Astrocyte (in vitro differentiated cells and primary cell): ENCODE results near the gene ZDHHC17. TPM values are rescaled to one million over a fixed set of nuclear protein-coding genes. Genes with fewer than 3 reads are reported as not detected.

Experiments used
- DNase-seq: peaks from one replicate; pipeline ENCODE4 v3.0.0-alpha.2; 2010; ENCODE audit warnings: low read depth
- FAIRE-seq: peaks from 2 replicates; lab custom pipeline; 2011; peaks lifted over from hg19 to GRCh38; lab: Jason Lieb, UNC
- H2AFZ ChIP-seq: 2 replicates; pipeline ENCODE4 v1.6.0; 2012; ENCODE audit warnings: low read depth, low read length, inconsistent platforms
- H3K27ac ChIP-seq: 2 replicates; pipeline ENCODE4 v1.5.1; 2011; ENCODE audit warnings: low read depth, low read length, inconsistent platforms
- H3K27me3 ChIP-seq: 2 replicates; pipeline ENCODE4 v1.6.0; 2011; ENCODE audit warnings: low read length, inconsistent platforms; ENCODE audit not compliant: insufficient read depth
- H3K36me3 ChIP-seq: 2 replicates; pipeline ENCODE4 v1.5.1; 2011; ENCODE audit warnings: low read length, inconsistent platforms; ENCODE audit not compliant: insufficient read depth
- H3K4me1 ChIP-seq: 2 replicates; pipeline ENCODE4 v1.5.1; 2011; ENCODE audit warnings: low read length, inconsistent platforms; ENCODE audit not compliant: insufficient read depth
- H3K4me2 ChIP-seq: 2 replicates; pipeline ENCODE4 v1.6.0; 2012; ENCODE audit warnings: low read length, inconsistent platforms
- H3K4me3 ChIP-seq: 2 replicates; pipeline ENCODE4 v1.5.1; 2011; ENCODE audit warnings: low read depth, mild to moderate bottlenecking, low read length, inconsistent platforms; ENCODE audit not compliant: insufficient read depth
- H3K79me2 ChIP-seq: 2 replicates; pipeline ENCODE4 v1.6.0; 2012; ENCODE audit warnings: mild to moderate bottlenecking, low read length, inconsistent platforms; ENCODE audit not compliant: insufficient read depth
- H3K9ac ChIP-seq: 2 replicates; pipeline ENCODE4 v1.6.0; 2012; ENCODE audit warnings: mild to moderate bottlenecking, low read length, inconsistent platforms
- H3K9me3 ChIP-seq: 2 replicates; pipeline ENCODE4 v1.5.1; 2012; ENCODE audit warnings: low read depth, mild to moderate bottlenecking, low read length, inconsistent platforms; ENCODE audit not compliant: insufficient read depth
- H4K20me1 ChIP-seq: 2 replicates; pipeline ENCODE4 v1.6.0; 2012; ENCODE audit warnings: low read length, inconsistent platforms; ENCODE audit not compliant: insufficient read depth
- H3K27ac Mint-ChIP-seq: one replicate; pipeline ENCODE4 v1.8.0; 2021; ENCODE audit warnings: mild to moderate bottlenecking, mixed read lengths; ENCODE audit not compliant: unreplicated experiment
- H3K27me3 Mint-ChIP-seq: one replicate; pipeline ENCODE4 v1.8.0; 2021; ENCODE audit warnings: low read depth, mixed read lengths; ENCODE audit not compliant: unreplicated experiment
- H3K36me3 Mint-ChIP-seq: one replicate; pipeline ENCODE4 v1.8.0; 2021; ENCODE audit warnings: low read depth, mixed read lengths; ENCODE audit not compliant: unreplicated experiment
- H3K4me1 Mint-ChIP-seq: one replicate; pipeline ENCODE4 v1.8.0; 2021; ENCODE audit warnings: low read depth, mixed read lengths; ENCODE audit not compliant: unreplicated experiment
- H3K4me3 Mint-ChIP-seq: one replicate; pipeline ENCODE4 v1.8.0; 2021; ENCODE audit warnings: mild to moderate bottlenecking, moderate library complexity, mixed read lengths; ENCODE audit not compliant: unreplicated experiment
- H3K9me3 Mint-ChIP-seq: one replicate; pipeline ENCODE4 v1.8.0; 2021; ENCODE audit warnings: mild to moderate bottlenecking, mixed read lengths; ENCODE audit not compliant: unreplicated experiment
- CTCF ChIP-seq: IDR thresholded peaks from 2 replicates; pipeline ENCODE4 v1.5.1; 2011; ENCODE audit warnings: low read depth, mild to moderate bottlenecking, inconsistent platforms, low read length, moderate library complexity; ENCODE audit not compliant: insufficient read depth
- EZH2 ChIP-seq: IDR thresholded peaks from 2 replicates; pipeline ENCODE4 v1.6.1; 2012; ENCODE audit warnings: mild to moderate bottlenecking, low read length, inconsistent platforms; ENCODE audit not compliant: insufficient read depth
- total RNA-seq: library from RNA; stranded (reverse); gene quantifications from 2 replicates; pipeline ENCODE4 v1.2.1, GENCODE V29; 2021

The ZDHHC17 gene
- total RNA-seq, 1 donor from 2014 or later, result 77.5 TPM

- H3K27ac ChIP-seq, result no peak overlapping the region
- H2AFZ ChIP-seq, result no peak overlapping the region
- peak overlapping the region; percentile 89 for H3K27ac Mint-ChIP-seq
- peak overlapping the region; percentile 94 for H3K4me2 ChIP-seq
- H3K4me3 ChIP-seq, result no peak overlapping the region
- no peaks in the 10 kb centered on the region for H3K9me3 Mint-ChIP-seq
- H3K9me3 ChIP-seq, result no peaks in the 10 kb centered on the region
- H3K79me2 ChIP-seq, result peaks cover 36% of the 10 kb centered on the region
- no peak for DNase-seq
- H3K4me1 Mint-ChIP-seq, result peaks cover 38% of the 10 kb centered on the region
- peak overlapping the region; percentile 88 for H3K4me3 Mint-ChIP-seq
- peaks cover 29% of the 10 kb centered on the region for H4K20me1 ChIP-seq
- no peaks in the 10 kb centered on the region for H3K27me3 ChIP-seq
- H3K27me3 Mint-ChIP-seq, result no peaks in the 10 kb centered on the region
- H3K4me1 ChIP-seq, result peaks cover 4% of the 10 kb centered on the region
- FAIRE-seq, result no peak
- no peak for TF ChIP-seq EZH2
- TF ChIP-seq CTCF, result no peak
- no peak overlapping the region for H3K9ac ChIP-seq
- H3K36me3 Mint-ChIP-seq, result no peaks in the 10 kb centered on the region
- no peaks in the 10 kb centered on the region for H3K36me3 ChIP-seq
Observed at GRCh38 chr12:76762601-76762980, 1.3 kb upstream of the ZDHHC17 start.

DNA sequence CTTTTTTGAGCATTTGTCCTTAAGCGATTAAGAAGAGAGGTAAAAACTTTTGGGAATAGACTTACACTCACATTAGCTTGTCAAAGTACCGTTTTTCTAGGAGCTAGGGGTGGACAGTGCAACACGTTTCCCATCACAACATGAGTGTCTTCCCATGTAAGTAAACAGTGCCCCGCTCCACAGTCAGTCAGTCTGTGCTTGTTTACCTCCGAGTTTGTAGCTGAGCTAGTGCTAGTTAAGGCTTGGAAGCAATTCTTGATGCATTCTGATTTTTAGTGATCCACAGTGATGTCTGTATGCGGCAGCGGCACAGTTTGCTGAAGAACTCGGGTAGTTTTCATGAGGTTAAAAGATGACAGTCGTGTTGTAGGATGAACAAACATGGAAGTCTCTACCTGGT, 941 bp downstream of the ZDHHC17 start:
- Mint-ChIP-seq H3K27me3 (no peaks in the 10 kb centered on the region), H3K4me3 (peak overlapping the region; percentile 99), H3K36me3 (no peaks in the 10 kb centered on the region), H3K9me3 (no peaks in the 10 kb centered on the region), H3K27ac (peak overlapping the region; percentile 97), H3K4me1 (peaks cover 37% of the 10 kb centered on the region)
- FAIRE-seq (no peak), DNase-seq (no peak)
- H3K9me3 ChIP-seq, result no peaks in the 10 kb centered on the region
- H2AFZ ChIP-seq, result peak overlapping the region; percentile 99
- no peak for TF ChIP-seq CTCF
- TF ChIP-seq EZH2, result no peak
- H3K4me1 ChIP-seq, result peaks cover 4% of the 10 kb centered on the region
- peak overlapping the region; percentile 100 for H3K9ac ChIP-seq
- peak overlapping the region; percentile 99 for H3K27ac ChIP-seq
- H3K36me3 ChIP-seq, result no peaks in the 10 kb centered on the region
- H3K79me2 ChIP-seq, result peaks cover 58% of the 10 kb centered on the region
- H3K4me3 ChIP-seq, result peak overlapping the region; percentile 95
- peak overlapping the region; percentile 94 for H3K4me2 ChIP-seq
- no peaks in the 10 kb centered on the region for H3K27me3 ChIP-seq
- peaks cover 43% of the 10 kb centered on the region for H4K20me1 ChIP-seq

DNA sequence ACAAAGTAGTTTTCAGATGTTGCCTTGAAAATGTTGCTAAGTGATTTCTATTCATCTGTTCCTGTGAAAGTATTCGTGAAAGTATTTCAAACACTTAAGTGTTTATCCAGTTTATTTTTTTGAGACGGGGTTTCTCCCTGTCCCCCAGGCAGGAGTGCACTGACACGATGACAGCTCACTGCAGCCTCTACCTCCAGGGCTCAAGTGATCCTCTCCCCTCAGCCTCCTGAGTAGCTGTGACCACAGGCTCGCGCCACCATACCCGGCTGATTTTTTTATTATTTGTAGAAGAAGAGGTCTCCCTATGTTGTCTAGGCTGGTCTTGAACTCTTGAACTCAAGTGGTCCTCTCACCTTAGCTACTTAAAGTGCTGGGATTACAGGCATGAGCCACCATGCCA, 1.7 kb downstream of the ZDHHC17 start:
- Mint-ChIP-seq H3K4me1 (peaks cover 37% of the 10 kb centered on the region), H3K9me3 (no peaks in the 10 kb centered on the region), H3K4me3 (peak overlapping the region; percentile 99), H3K27me3 (no peaks in the 10 kb centered on the region), H3K27ac (peak overlapping the region; percentile 97), H3K36me3 (no peaks in the 10 kb centered on the region)
- no peak overlapping the region for H2AFZ ChIP-seq
- H3K36me3 ChIP-seq, result no peaks in the 10 kb centered on the region
- DNase-seq (no peak), FAIRE-seq (no peak)
- H4K20me1 ChIP-seq, result peaks cover 46% of the 10 kb centered on the region
- TF ChIP-seq EZH2, result no peak
- no peak for TF ChIP-seq CTCF
- peaks cover 66% of the 10 kb centered on the region for H3K79me2 ChIP-seq
- H3K4me2 ChIP-seq, result peak overlapping the region; percentile 94
- H3K9ac ChIP-seq, result peak overlapping the region; percentile 100
- peaks cover 4% of the 10 kb centered on the region for H3K4me1 ChIP-seq
- H3K4me3 ChIP-seq, result peak overlapping the region; percentile 95
- no peak overlapping the region for H3K27ac ChIP-seq
- H3K27me3 ChIP-seq, result no peaks in the 10 kb centered on the region
- no peaks in the 10 kb centered on the region for H3K9me3 ChIP-seq
